WTC11 (cell line): ENCODE results near the gene PAEP. TPM values are rescaled to one million over a fixed set of nuclear protein-coding genes. Genes with fewer than 3 reads are reported as not detected.

Experiments
- ATAC-seq: fragments of 200-7000 bp; cut with Tn5 transposase; 2 replicates; pipeline ENCODE4 v1.10.0; 2021; ENCODE audit warnings: mild to moderate bottlenecking, moderate library complexity
- CTCF ChIA-PET: fragments of 300-600 bp; sonication (Branson Sonifier 250); formaldehyde crosslinking; loops from one replicate; lab custom pipeline; 2021; ENCODE audit warnings: antibody characterized with exemption; lab: Charles Lee
- POLR2A ChIA-PET: fragments of 350-600 bp; sonication (Branson Sonifier 250); formaldehyde crosslinking; loops from one replicate; lab custom pipeline; 2021; ENCODE audit warnings: antibody characterized with exemption; lab: Charles Lee
- DNase-seq: peaks from one replicate; pipeline ENCODE4 v3.0.0; 2021; ENCODE audit warnings: low spot score
- H3K27ac Mint-ChIP-seq: 2 replicates; pipeline ENCODE4 v1.8.0; 2021; ENCODE audit warnings: mixed read lengths
- H3K27me3 Mint-ChIP-seq: 2 replicates; pipeline ENCODE4 v1.8.0; 2021; ENCODE audit warnings: low read depth, mild to moderate bottlenecking, moderate library complexity, mixed read lengths
- H3K36me3 Mint-ChIP-seq: 2 replicates; pipeline ENCODE4 v1.8.0; 2021; ENCODE audit warnings: mixed read lengths
- H3K4me1 Mint-ChIP-seq: 2 replicates; pipeline ENCODE4 v1.8.0; 2022; ENCODE audit warnings: mixed read lengths
- H3K4me3 Mint-ChIP-seq: 2 replicates; pipeline ENCODE4 v1.8.0; 2021; ENCODE audit warnings: mild to moderate bottlenecking, moderate library complexity, mixed read lengths
- H3K9me3 Mint-ChIP-seq: 2 replicates; pipeline ENCODE4 v1.8.0; 2021; ENCODE audit warnings: mixed read lengths
- ELF4 ChIP-seq: sonication (generic); formaldehyde crosslinking; IDR thresholded peaks from 2 replicates; pipeline ENCODE4 v1.8.1; 2022; ENCODE audit warnings: low read depth, mild to moderate bottlenecking, moderate library complexity, missing genetic modification reagents
- ESRRA ChIP-seq: sonication (generic); formaldehyde crosslinking; IDR thresholded peaks from 2 replicates; pipeline ENCODE4 v1.8.1; 2022; ENCODE audit warnings: mild to moderate bottlenecking, missing genetic modification reagents, borderline replicate concordance
- JAZF1 ChIP-seq: fragments of 250-450 bp; sonication (Bioruptor Pico); IDR thresholded peaks from 2 replicates; pipeline ENCODE4 v1.9.0; 2021; ENCODE audit warnings: moderate library complexity, mild to moderate bottlenecking, inconsistent platforms
- MXD4 ChIP-seq: fragments of 250-450 bp; sonication (Bioruptor Pico); IDR thresholded peaks from 2 replicates; pipeline ENCODE4 v1.8.0; 2021; ENCODE audit warnings: mild to moderate bottlenecking, moderate library complexity, borderline replicate concordance
- MYBL2 ChIP-seq: sonication (generic); formaldehyde crosslinking; IDR thresholded peaks from 2 replicates; pipeline ENCODE4 v1.8.1; 2023; ENCODE audit warnings: mild to moderate bottlenecking, moderate library complexity, missing genetic modification reagents
- NFE2L1 ChIP-seq: sonication (generic); formaldehyde crosslinking; IDR thresholded peaks from 2 replicates; pipeline ENCODE4 v1.8.1; 2023; ENCODE audit warnings: missing genetic modification reagents
- SMAD3 ChIP-seq: sonication (generic); formaldehyde crosslinking; IDR thresholded peaks from 2 replicates; pipeline ENCODE4 v1.8.0; 2022; ENCODE audit warnings: missing genetic modification reagents, mild to moderate bottlenecking, borderline replicate concordance
- TCF7 ChIP-seq: sonication (generic); formaldehyde crosslinking; IDR thresholded peaks from 2 replicates; pipeline ENCODE4 v1.8.0; 2022; ENCODE audit warnings: mild to moderate bottlenecking, low read depth, missing genetic modification reagents, moderate library complexity
- ZNF138 ChIP-seq: sonication (generic); formaldehyde crosslinking; conservative IDR thresholded peaks from 2 replicates; pipeline ENCODE4 v1.8.1; 2022; ENCODE audit warnings: mild to moderate bottlenecking, moderate library complexity, missing genetic modification reagents
- ZNF232 ChIP-seq: sonication (generic); formaldehyde crosslinking; IDR thresholded peaks from 2 replicates; pipeline ENCODE4 v1.8.0; 2022; ENCODE audit warnings: mild to moderate bottlenecking, missing genetic modification reagents
- ZNF317 ChIP-seq: sonication (generic); formaldehyde crosslinking; IDR thresholded peaks from 2 replicates; pipeline ENCODE4 v1.8.1; 2023; ENCODE audit warnings: low read depth, mild to moderate bottlenecking, moderate library complexity, missing genetic modification reagents, borderline replicate concordance
- total RNA-seq: library from RNA; stranded (reverse); gene quantifications from 3 replicates; pipeline ENCODE4 v1.2.3, GENCODE V29; 2021
- TF ChIP-seq, protein P1 (sequence below): sonication (generic); formaldehyde crosslinking; IDR thresholded peaks from 2 replicates; pipeline ENCODE4 v1.8.1; 2023; ENCODE audit warnings: mild to moderate bottlenecking, missing genetic modification reagents, moderate library complexity
- TF ChIP-seq, protein P2 (sequence below): sonication (generic); formaldehyde crosslinking; IDR thresholded peaks from 2 replicates; pipeline ENCODE4 v1.8.1; 2023; ENCODE audit warnings: mild to moderate bottlenecking, missing genetic modification reagents, moderate library complexity
- TF ChIP-seq, protein P3 (sequence below): sonication (generic); formaldehyde crosslinking; IDR thresholded peaks from 2 replicates; pipeline ENCODE4 v1.8.0; 2022; ENCODE audit warnings: mild to moderate bottlenecking, missing genetic modification reagents
- TF ChIP-seq, protein P4 (sequence below): sonication (generic); formaldehyde crosslinking; IDR thresholded peaks from 2 replicates; pipeline ENCODE4 v1.8.1; 2023; ENCODE audit warnings: mild to moderate bottlenecking, missing genetic modification reagents
- TF ChIP-seq, protein P5 (sequence below): sonication (generic); formaldehyde crosslinking; IDR thresholded peaks from 2 replicates; pipeline ENCODE4 v1.8.0; 2022; ENCODE audit warnings: missing genetic modification reagents
- TF ChIP-seq, protein P6 (sequence below): sonication (generic); formaldehyde crosslinking; conservative IDR thresholded peaks from 2 replicates; pipeline ENCODE4 v1.8.1; 2022; ENCODE audit warnings: mild to moderate bottlenecking, missing genetic modification reagents

The PAEP gene
- total RNA-seq, 1 experiment from 2014 or later = not detected

DNA sequence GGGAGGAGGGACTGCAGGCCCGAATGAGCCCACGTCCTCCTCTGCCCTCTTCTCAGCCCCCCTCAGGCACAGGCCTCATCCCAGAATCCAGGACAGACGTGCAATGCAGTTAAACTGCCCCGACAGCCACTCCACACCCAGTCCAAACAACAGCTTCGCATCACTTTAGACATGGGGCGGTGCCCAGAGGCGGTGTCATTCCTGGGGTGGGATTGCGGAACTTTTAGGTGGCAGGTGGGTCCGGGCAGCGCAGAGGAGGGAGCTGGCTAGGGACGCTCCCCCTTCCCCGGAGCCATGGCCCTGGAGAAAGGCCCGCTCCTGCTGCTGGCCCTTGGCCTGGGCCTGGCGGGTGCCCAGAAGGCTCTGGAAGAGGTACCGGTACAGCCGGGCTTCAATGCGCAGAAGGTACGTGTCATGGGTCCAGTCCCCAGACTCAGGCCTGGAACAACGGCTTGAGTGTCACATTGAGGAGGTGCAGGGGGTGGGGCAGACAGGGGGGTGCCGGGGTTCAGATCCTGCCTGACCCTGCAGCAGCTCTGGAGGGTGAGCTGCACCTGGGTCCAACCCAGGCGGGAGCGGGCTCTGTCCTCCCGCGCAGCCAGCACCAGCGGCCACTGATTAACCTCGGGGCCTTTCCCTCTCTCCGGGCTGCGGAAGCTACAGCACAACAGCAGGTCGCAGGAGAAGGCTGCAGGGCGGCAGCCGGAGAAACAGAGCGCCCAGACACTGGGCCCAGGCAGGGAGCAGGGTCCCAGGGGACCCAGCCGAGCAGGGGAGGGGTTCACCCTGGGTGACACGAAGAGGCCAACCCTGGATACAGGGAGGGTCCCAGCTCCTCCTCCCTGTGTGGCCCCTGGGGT lies 52.6 kb downstream of the PAEP start:
- Mint-ChIP-seq H3K27ac (no peak overlapping the region), H3K4me1 (0 out of 2 replicates have a peak, but pooled peaks cover 3% of the 10 kb centered on the region), H3K36me3 (peaks cover 10% of the 10 kb centered on the region), H3K9me3 (peaks cover 25% of the 10 kb centered on the region), H3K27me3 (no peaks in the 10 kb centered on the region; the same call in 1 of the 2 replicates), H3K4me3 (no peak overlapping the region)
- DNase-seq = no peak
- CTCF ChIA-PET = no interaction called here
- ATAC-seq = no peak
- TF ChIP-seq JAZF1 (CRISPR knock-in tag) (no peak), ZNF232 (CRISPR knock-in tag) (no peak), NFE2L1 (CRISPR knock-in tag) (no peak), ZNF317 (CRISPR knock-in tag) (no peak), TCF7 (CRISPR knock-in tag) (no peak), MXD4 (CRISPR knock-in tag) (no peak), SMAD3 (CRISPR knock-in tag) (no peak), ESRRA (CRISPR knock-in tag) (no peak), ZNF138 (CRISPR knock-in tag) (no peak), MYBL2 (CRISPR knock-in tag) (no peak), ELF4 (CRISPR knock-in tag) (no peak)
- TF ChIP-seq, protein P1, sequence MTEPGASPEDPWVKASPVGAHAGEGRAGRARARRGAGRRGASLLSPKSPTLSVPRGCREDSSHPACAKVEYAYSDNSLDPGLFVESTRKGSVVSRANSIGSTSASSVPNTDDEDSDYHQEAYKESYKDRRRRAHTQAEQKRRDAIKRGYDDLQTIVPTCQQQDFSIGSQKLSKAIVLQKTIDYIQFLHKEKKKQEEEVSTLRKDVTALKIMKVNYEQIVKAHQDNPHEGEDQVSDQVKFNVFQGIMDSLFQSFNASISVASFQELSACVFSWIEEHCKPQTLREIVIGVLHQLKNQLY (CRISPR knock-in tag) = no peak
- TF ChIP-seq, protein P2, sequence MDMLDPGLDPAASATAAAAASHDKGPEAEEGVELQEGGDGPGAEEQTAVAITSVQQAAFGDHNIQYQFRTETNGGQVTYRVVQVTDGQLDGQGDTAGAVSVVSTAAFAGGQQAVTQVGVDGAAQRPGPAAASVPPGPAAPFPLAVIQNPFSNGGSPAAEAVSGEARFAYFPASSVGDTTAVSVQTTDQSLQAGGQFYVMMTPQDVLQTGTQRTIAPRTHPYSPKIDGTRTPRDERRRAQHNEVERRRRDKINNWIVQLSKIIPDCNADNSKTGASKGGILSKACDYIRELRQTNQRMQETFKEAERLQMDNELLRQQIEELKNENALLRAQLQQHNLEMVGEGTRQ (CRISPR knock-in tag) = no peak
- TF ChIP-seq, protein P3, sequence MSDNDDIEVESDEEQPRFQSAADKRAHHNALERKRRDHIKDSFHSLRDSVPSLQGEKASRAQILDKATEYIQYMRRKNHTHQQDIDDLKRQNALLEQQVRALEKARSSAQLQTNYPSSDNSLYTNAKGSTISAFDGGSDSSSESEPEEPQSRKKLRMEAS (CRISPR knock-in tag) = no peak
- TF ChIP-seq, protein P4, sequence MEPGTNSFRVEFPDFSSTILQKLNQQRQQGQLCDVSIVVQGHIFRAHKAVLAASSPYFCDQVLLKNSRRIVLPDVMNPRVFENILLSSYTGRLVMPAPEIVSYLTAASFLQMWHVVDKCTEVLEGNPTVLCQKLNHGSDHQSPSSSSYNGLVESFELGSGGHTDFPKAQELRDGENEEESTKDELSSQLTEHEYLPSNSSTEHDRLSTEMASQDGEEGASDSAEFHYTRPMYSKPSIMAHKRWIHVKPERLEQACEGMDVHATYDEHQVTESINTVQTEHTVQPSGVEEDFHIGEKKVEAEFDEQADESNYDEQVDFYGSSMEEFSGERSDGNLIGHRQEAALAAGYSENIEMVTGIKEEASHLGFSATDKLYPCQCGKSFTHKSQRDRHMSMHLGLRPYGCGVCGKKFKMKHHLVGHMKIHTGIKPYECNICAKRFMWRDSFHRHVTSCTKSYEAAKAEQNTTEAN = no peak
- TF ChIP-seq, protein P5, sequence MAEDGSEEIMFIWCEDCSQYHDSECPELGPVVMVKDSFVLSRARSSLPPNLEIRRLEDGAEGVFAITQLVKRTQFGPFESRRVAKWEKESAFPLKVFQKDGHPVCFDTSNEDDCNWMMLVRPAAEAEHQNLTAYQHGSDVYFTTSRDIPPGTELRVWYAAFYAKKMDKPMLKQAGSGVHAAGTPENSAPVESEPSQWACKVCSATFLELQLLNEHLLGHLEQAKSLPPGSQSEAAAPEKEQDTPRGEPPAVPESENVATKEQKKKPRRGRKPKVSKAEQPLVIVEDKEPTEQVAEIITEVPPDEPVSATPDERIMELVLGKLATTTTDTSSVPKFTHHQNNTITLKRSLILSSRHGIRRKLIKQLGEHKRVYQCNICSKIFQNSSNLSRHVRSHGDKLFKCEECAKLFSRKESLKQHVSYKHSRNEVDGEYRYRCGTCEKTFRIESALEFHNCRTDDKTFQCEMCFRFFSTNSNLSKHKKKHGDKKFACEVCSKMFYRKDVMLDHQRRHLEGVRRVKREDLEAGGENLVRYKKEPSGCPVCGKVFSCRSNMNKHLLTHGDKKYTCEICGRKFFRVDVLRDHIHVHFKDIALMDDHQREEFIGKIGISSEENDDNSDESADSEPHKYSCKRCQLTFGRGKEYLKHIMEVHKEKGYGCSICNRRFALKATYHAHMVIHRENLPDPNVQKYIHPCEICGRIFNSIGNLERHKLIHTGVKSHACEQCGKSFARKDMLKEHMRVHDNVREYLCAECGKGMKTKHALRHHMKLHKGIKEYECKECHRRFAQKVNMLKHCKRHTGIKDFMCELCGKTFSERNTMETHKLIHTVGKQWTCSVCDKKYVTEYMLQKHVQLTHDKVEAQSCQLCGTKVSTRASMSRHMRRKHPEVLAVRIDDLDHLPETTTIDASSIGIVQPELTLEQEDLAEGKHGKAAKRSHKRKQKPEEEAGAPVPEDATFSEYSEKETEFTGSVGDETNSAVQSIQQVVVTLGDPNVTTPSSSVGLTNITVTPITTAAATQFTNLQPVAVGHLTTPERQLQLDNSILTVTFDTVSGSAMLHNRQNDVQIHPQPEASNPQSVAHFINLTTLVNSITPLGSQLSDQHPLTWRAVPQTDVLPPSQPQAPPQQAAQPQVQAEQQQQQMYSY (CRISPR knock-in tag) = no peak
- TF ChIP-seq, protein P6, sequence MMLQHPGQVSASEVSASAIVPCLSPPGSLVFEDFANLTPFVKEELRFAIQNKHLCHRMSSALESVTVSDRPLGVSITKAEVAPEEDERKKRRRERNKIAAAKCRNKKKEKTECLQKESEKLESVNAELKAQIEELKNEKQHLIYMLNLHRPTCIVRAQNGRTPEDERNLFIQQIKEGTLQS = no peak
- POLR2A ChIA-PET = no interaction called here
